ENCODE data around the gene MILR1.

Gene MILR1

DNA sequence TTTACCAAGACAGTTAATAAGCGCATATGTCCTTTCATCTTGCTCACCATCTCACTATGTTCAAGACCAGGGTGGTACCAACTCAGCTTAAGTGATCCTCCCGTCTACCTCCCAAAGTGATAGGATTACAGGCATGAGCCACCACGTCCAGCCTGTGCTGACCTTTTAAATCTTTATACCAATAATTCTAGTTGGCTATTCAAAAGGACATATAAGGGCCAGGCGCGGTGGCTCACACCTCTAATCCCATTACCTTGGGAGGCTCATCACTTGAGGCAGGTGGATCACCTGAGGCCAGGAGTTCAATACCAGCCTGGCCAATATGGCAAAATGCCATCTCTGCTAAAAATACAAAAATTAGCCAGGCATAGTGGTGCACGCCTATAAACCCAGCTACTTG, 60.3 kb downstream of the MILR1 start:
- POLR2A ChIA-PET = no interaction called here
- DNase-seq (ENCODE audit: low read depth, low spot score) = no peak
- TF ChIP-seq, protein P1, sequence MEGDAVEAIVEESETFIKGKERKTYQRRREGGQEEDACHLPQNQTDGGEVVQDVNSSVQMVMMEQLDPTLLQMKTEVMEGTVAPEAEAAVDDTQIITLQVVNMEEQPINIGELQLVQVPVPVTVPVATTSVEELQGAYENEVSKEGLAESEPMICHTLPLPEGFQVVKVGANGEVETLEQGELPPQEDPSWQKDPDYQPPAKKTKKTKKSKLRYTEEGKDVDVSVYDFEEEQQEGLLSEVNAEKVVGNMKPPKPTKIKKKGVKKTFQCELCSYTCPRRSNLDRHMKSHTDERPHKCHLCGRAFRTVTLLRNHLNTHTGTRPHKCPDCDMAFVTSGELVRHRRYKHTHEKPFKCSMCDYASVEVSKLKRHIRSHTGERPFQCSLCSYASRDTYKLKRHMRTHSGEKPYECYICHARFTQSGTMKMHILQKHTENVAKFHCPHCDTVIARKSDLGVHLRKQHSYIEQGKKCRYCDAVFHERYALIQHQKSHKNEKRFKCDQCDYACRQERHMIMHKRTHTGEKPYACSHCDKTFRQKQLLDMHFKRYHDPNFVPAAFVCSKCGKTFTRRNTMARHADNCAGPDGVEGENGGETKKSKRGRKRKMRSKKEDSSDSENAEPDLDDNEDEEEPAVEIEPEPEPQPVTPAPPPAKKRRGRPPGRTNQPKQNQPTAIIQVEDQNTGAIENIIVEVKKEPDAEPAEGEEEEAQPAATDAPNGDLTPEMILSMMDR (IDR thresholded peaks at IDR 0.05; ENCODE audit: insufficient read depth, low read length, missing control alignments) = no peak
- CTCF ChIA-PET = interaction anchor here (2.9 kb wide), 1 partner anchor 90 kb away, joined by 11 read pairs; no protein-coding TSS in a partner anchor
- no peak overlapping the region for H3K4me3 ChIP-seq (ENCODE audit: low read depth, low read length)

DNA sequence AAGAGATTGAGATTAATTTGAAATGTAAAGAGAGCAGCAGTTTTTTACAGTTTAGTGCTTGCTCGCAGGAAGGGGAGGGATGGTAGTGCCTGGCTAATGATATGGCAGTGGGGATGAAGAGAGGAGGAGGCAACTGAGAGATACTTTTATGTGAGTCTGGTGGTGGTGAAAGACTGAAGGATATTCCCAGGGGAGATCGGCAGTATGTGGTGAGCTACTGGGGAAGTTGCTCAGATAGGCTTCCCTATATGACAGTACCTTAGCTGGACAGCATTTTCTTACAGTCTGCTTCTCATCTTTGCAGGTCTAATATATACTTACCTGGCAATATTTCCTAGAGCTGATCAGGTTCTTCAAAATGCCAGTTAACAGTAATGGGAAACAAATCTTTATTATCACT, 66.5 kb downstream of the MILR1 start:
- no peak overlapping the region for H3K4me3 ChIP-seq (ENCODE audit: low read depth, low read length)
- CTCF ChIA-PET = interaction anchor here (2.3 kb wide), 1 partner anchor 8 kb away, joined by 9 read pairs; the partner anchor contains the start of gene CEP95
- POLR2A ChIA-PET = interaction anchor here (1.4 to 1.7 kb wide), 2 partner anchors 9 to 10 kb away, joined by 6 read pairs; partner anchors contain the start of gene CEP95
- no peak for DNase-seq (ENCODE audit: low read depth, low spot score)
- TF ChIP-seq, protein P1 (IDR thresholded peaks at IDR 0.05; ENCODE audit: insufficient read depth, low read length, missing control alignments) = no peak

DNA sequence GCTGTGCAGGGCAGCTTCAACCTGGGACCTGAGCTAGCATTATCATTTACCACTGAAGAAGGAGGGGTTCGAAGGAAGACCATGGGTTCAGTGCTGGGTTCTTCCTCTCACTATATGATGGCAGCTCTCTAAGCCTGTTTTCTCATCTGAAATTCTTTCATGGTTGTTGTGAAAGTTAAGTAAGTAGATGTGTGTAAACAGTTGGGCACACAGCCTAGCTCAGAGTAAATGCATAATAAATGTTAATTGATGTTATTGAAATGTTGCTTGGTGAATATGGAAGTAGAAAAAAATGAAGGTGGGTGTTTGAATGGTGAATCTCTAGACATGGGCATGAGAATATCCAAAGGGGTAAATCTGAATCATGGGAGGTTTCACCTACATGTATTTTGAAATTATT, 66.9 kb downstream of the MILR1 start:
- CTCF ChIA-PET = interaction anchor here (2.3 kb wide), 1 partner anchor 9 kb away, joined by 9 read pairs; the partner anchor contains the start of gene CEP95
- TF ChIP-seq, protein P1 (IDR thresholded peaks at IDR 0.05; ENCODE audit: insufficient read depth, low read length, missing control alignments) = no peak

More for the DNA sequence above, 66.9 kb downstream of the MILR1 start:
- POLR2A ChIA-PET = interaction anchor here (1.4 to 1.7 kb wide), 2 partner anchors 9 to 11 kb away, joined by 6 read pairs; partner anchors contain the start of gene CEP95
- no peak for DNase-seq (ENCODE audit: low read depth, low spot score)
- H3K4me3 ChIP-seq (ENCODE audit: low read depth, low read length) = no peak overlapping the region

Measured in AG04449 (cell line).